ENCODE measurements around the gene TMEM38A. TPM values are rescaled to one million over a fixed set of nuclear protein-coding genes. Genes with fewer than 3 reads are reported as not detected.

Gene TMEM38A
- total and polyA plus RNA-seq, 9 of the 15 experiments (the other 6 are each of a cell fraction or from before 2014, with no cell fraction given) = 0.35 to 2.1 (median 1.2) TPM

- TF ChIP-seq REST (IDR thresholded peaks at IDR 0.05; ENCODE audit: borderline replicate concordance) (peak; percentile 96), REST (CRISPR knock-in tag; IDR thresholded peaks at IDR 0.05; ENCODE audit: low read depth) (peak; percentile 59; the same call in 1 of the 2 replicates), CAMTA2 (CRISPR knock-in tag; conservative IDR thresholded peaks at IDR 0.05) (no peak), ETS1 (conservative IDR thresholded peaks at IDR 0.05; ENCODE audit: control insufficient read depth, low read depth, low read length) (no peak), FOXO4 (CRISPR knock-in tag; IDR thresholded peaks at IDR 0.05) (no peak), ZNF217 (CRISPR knock-in tag; IDR thresholded peaks at IDR 0.05) (no peak), GTF3C2 (IDR thresholded peaks at IDR 0.05; ENCODE audit: borderline replicate concordance, extremely low read depth, insufficient read length) (no peak), AFF4 (CRISPR knock-in tag; IDR thresholded peaks at IDR 0.05) (no peak), PHTF2 (CRISPR knock-in tag; IDR thresholded peaks at IDR 0.05) (no peak), MIER1 (IDR thresholded peaks at IDR 0.05; ENCODE audit: low read depth) (peak; percentile 88)
Observed at GRCh38 chr19:16739546-16739945, 78.6 kb downstream of the TMEM38A start (continued).
